ENCODE data around the gene HMG20A.

DNA sequence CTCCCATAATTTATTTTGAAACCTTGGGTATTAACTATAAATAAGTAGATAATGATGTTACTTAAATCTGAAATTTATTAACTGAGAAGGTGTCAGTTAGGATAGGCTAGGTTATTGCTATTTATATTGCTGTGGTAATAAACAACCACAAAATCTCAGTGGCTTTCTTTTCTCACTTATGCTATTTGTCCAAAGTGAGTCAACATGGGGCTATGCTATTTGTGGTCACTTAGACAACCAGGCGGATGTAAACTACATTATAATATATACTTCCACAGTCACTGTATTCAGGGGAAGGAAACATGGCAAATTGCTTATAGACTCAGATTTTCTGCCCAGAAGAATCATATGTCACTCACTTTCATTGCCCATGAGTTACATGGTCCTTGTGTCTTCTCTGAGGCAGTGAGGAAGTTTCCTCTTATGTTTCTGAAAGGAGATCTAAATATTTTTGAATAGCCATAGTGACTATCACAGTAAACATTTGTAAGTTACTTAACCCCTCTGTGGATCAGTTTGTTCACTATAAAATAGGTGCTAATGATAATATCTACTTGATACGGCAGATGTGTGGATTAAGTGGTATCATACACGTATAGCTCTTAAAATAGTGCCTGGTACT lies 19.8 kb downstream of the HMG20A start:
- no peak for TF ChIP-seq EP300 (IDR thresholded peaks at IDR 0.05)
- TF ChIP-seq, protein P1, sequence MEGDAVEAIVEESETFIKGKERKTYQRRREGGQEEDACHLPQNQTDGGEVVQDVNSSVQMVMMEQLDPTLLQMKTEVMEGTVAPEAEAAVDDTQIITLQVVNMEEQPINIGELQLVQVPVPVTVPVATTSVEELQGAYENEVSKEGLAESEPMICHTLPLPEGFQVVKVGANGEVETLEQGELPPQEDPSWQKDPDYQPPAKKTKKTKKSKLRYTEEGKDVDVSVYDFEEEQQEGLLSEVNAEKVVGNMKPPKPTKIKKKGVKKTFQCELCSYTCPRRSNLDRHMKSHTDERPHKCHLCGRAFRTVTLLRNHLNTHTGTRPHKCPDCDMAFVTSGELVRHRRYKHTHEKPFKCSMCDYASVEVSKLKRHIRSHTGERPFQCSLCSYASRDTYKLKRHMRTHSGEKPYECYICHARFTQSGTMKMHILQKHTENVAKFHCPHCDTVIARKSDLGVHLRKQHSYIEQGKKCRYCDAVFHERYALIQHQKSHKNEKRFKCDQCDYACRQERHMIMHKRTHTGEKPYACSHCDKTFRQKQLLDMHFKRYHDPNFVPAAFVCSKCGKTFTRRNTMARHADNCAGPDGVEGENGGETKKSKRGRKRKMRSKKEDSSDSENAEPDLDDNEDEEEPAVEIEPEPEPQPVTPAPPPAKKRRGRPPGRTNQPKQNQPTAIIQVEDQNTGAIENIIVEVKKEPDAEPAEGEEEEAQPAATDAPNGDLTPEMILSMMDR (IDR thresholded peaks at IDR 0.05), result no peak
- no peak for TF ChIP-seq POLR2A (IDR thresholded peaks at IDR 0.05)
